Activated CD8-positive, alpha-beta memory T cell treated with anti-CD3 and anti-CD28 coated beads for 24 hours (primary cell): ENCODE measurements around the gene PLAAT3.
"Not testable (repeated sequence)": the region's sequence is repeated elsewhere in the genome, so short reads cannot be mapped to it uniquely, and the experiment has no call there.

Experiments used
- DNase-seq: peaks from one replicate; pipeline ENCODE4 v3.0.0-alpha.2; 2020

Gene PLAAT3

DNA sequence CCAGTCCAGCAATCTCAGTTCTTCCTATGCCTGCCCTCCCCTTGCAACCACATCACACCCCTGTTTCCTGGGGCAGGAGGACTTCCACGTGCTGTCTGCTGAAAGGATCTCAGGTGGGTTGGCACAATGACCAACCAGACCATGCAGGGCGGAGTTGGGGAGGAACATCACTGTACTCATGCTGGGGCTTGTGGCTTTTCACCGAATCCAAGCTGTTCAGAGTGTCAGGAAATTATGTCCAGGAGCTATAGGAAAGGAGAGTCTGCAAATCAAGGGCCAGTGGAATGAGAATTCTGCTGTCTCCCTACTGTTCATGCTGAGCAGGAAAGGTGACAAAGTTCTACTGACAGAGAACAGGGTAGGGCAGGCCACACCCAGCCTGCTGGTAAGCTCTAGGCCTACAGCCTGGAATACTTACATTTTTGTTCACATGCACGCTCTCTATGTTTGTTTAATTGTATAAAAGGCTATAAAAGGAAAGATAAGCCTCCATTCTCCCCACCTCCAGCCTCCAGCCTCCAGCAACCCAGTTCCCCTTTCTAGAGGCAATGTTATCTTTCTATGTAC is 49.4 kb downstream of the PLAAT3 start:
- DNase-seq = no peak

DNA sequence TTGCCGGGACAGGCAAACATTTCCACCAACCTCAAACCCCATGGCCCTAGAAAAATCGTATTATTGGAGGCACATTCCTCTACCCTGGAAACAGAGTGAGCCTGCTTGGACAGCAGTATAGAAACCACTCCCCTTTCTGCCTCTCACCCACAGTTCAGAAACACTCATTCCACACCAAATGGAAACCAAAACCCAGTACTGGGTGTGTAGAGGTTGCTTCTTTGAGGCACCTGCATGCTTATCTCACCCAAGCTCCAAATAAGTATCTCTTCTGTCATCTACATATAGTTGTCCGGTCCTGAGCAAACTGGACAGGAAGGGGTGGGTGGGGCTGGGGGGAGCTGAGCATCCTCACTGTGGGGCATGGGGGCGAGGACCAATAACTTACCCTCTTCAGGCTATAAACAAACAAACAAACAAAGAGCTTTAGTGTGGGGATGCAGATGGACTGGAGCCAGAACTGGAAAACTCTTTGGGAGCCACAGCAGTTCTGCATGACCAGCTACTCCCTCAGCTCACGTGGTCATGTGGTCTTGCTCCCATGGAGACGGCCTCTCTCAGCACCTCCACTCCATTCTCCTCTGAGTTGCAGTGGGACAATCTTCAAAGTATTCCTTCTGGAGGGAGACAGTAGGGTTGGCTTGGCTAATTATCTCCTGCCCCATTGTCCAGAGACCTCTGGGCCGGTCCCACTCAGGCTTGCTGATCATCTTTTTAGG is 50.0 kb downstream of the PLAAT3 start:
- DNase-seq = no peak

DNA sequence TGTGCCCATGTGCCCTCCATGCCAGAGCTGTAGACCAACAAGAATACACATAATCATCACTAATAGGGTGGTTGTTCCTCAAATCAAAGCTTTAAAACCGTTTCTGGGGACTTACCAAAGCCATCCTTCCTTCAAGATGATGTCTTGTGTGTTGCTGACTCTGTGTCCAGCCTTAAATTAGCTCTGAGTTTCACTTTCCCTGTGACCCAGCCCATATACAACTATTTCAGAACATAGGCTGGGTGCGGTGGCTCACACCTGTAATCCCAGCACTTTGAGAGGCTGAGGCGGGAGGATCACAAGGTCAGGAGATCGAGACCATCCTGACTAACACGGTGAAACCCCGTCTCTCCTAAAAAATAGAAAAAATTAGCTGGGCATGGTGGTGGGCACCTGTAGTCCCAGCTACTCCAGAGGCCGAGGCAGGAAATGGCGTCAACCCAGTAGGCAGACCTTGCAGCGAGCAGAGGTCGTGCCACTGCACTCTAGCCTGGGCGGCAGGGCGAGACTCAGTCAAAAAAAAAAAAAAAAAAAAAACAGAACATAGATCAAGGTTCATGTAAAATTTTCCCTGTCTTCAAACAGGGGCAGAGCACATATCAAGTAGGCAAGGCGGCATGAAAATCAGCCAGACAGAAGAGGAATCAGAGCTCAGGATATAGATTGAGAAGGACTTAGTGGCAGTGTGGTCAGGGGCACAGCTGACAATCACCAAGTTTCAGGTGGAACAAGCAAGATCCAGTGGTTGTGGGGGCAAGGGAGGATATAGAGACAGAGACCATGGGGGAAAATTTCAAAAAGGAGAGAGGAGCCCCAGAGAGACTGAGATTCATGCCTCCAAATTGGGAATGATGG is 50.8 kb downstream of the PLAAT3 start, which contains the start of gene PLAAT2:
TSS of gene PLAAT2 (minus strand) at position 179 of the 855 bp plus-strand sequence. CDS start at position 124, 55 bp downstream.
- no peak for DNase-seq

DNA sequence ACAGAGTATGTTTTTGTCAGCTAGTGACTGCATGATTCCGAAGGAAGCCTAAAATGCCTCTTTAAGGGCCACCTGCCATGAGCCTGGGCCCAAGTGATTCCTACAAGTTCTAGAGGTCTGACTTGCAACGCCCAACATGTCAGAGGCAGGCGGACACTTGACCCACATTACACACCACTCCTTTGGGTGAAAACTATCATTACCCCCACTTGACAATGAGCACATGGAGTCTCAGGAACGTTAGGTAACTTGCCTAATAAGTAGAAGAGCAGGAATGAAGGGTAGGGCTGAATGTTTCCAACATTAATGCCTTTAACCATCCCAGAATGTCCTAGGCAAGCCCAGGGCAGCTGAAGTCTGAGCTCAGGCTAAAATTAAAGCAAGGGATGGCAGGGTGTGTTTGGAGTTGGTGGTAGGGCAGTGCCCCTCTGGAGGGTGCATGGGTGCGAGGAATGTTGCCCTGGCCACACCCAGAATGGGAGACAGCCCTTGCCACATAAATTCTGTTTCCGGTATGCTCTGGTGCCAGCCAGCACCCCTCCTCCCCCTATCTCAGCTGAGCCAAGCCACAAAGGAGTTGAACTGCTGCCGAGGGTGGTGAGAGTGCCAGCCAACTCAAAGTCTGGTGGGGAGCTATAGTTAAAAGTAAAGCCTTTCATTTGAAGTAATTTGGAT is 53.6 kb downstream of the PLAAT3 start:
- DNase-seq = no peak

DNA sequence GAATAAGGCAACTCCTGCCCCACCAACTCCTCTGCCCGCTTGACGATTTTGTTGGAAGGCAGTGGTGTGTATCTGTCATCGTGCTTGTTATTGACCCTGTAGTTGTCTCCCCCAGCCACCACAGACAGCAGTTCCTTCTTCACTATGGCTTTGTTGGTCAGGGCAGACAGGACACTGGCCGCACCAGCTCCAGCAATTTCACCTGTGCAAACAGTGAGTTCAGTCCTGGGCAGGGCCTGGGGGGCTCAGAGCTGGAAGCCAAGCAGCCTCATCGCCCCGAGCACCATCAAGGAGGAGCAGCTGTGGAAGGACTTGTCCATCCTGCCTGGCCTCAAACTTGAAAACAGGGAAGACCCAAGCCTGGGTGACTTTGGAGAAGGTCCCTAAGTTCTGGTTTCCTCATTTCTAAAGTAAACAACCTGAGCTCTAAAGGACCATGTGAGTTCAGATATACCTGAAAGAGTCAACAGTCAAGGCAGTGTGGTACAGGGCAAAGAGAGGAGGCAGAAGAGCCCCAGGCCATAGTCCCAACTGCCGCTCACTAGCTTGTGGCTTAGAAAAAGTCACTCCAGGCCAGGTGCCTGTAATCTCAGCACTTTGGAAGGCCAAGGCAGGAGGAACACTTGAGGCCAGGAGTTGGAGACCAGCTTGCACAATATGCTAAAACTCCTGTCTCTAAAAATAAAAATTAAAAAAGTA is 55.6 kb downstream of the PLAAT3 start:
- DNase-seq = no peak

DNA sequence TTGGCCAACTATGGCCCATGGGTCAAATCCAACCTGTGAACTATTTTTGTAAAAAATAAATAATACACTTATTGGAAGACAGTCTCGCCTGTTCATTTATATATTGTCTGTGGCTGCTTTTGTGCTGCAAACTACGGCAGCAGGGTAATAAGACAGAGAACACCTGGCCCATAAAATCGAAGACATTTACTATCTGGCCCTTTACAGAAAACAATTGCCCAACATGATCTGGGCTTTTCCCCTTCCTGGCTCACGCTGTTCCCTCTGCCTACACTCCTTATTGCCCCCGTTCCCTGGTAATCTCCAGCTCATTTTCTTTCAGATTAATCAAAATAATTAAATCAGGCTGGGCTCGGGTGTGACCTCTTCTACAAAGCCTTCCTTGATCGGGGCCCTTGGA is 56.7 kb downstream of the PLAAT3 start:
- DNase-seq = no peak

DNA sequence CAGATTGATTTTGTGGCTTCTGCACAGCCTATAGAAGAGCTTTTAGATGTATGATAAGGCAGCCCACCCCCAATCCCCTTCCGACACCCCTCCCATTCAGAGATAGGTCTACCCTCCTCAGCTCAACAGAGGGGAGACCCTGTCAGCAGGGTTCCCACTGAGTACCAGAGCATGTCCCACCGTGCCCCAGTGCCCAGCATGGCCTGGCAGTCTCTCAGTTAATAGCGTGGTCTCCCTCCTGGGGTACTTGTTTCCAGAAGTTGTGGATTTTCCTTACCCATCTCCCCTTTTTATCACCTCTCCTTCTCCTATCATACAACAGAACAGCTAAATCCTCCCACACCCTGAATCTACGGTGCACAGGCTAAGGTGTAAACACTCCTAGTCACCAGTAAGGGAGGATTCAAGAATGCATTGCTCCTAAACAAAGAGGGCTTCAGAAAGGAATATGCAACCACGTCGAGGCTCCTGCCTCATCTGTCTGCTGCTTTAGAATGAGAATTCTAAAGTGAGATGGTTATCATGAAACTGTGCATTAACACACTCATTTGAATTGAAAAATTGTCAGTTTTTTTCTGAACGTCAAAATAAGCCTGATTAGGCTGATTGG is 57.7 kb downstream of the PLAAT3 start:
- DNase-seq = no peak

DNA sequence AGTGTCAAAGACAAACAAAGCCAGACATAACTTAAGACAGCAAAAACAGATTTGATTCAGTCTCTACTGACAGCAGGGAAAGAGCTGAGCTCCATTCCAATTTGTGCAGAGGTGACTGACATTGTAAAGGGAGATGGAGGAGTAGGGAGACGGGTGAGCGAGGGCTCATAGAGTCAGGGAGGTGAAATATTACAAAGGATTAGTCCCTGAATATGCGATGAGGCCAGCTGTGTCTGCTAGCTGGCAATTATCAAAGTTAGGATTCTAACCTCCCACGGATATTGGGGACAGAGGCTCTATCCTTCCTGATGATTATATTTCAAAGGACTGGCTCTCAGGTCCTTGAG is 59.4 kb downstream of the PLAAT3 start:
- no peak for DNase-seq

DNA sequence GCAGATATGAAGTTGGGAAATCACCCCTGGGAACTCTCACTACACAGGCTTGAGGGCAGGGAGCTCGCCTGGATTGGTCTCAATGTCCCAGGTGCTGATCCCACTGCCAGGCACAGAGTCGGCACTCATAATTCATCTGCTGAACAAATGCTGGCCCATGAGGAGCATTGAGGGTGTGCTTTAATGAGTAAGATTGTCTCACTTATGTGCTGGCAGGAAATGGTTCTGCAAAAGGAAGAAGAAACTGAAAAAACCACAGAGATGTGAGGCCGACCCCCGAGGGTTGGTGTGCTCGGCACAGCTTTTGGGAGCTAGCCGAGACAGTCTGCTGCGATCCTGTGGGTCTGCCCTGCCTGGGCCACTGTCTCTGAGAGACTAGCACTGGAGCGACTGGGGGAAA is 60.5 kb downstream of the PLAAT3 start:
- DNase-seq = peak; percentile 82

DNA sequence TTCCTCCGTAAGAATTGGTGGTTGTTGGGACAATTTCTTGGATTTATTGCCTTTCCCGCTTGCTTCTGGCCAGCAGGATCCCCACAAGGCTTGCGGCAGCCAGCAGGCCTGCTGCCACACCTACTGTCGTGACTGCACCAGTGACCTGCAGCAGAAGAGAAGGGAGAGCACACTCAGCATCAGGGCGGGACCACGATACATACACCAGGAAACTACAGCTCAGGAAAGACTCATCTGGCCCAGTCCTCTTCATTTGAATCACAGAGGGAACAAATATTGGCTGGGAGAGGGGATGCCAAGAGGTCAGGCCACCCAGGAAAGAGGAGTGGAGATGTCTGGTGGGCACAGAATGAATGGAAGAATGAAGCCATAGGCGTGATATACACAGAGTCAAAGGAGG is 61.3 kb downstream of the PLAAT3 start:
- peak; percentile 58 for DNase-seq

DNA sequence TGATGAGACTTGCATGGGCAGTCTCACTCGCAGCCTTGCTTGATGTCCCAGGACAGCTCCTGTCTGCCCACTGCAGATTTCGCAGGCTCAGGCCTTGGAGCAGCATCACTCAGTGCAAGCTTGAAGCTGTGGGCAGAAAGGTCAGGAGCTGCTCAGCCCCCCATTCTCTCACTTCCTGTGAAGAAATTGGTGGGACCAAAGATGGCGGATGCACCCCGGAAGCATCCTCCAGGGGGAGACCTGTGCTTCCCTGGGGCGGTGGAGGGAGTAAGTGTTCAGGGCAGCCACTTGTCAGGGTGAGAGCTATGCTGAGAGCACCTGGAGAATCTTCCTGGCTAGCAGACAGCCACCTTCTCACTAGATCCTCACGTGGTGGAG is 62.4 kb downstream of the PLAAT3 start:
- DNase-seq = no peak

DNA sequence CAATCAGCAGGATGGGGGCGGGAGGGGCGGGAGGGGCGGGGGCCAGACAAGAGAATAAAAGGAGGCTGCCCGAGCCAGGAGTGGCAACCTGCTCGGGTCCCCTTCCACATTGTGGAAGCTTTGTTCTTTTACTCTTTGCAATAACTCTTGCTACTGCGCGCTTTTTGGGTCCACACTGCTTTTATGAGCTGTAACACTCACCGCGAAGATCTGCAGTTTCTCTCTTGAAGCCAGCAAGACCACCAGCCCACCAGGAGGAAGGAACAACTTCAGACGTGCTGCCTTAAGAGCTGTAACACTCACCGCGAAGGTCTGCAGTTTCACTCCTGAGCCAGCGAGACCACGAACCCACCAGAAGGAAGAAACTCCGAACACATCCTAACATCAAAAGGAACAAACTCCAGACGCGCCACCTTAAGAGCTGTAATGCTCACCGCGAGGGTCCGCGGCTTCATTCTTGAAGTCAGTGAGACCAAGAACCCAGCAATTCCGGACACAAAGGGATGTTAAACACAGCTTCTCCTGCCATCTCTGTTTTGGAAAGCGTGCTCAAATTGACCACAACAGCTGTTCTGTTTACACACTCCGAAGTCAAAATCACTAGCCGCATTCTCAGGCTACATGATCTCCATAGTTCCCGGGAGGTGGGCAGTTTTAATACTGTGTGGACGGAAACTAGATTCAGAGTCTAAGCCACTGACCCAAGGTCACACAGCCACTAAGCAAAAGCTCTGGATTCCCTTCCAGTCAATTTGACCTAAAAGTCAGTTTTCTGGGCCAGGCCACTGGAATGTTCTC is 62.9 kb downstream of the PLAAT3 start:
- DNase-seq = peak; percentile 80

DNA sequence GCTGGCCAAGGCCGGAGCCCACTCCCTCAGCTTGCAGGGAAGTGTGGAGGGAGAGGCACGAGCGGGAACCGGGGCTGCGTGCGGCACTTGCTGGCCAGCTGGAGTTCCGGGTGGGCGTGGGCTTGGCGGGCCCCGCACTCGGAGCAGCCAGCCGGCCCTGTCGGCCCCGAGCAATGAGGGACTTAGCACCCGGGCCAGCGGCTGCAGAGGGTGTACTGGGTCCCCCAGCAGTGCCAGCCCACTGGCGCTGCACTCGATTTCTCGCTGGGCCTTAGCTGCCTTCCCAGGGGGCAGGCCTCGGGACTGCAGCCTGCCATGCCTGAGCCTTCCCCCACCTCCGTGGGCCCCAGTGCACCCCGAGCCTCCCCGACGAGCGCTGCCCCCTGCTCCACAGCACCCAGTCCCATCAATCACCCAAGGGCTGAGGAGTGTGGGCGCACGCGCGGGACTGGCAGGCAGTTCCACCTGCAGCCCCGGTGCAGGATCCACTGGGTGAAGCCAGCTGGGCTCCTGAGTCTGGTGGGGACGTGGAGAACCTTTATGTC is 64.0 kb downstream of the PLAAT3 start:
- DNase-seq = peak; percentile 54

DNA sequence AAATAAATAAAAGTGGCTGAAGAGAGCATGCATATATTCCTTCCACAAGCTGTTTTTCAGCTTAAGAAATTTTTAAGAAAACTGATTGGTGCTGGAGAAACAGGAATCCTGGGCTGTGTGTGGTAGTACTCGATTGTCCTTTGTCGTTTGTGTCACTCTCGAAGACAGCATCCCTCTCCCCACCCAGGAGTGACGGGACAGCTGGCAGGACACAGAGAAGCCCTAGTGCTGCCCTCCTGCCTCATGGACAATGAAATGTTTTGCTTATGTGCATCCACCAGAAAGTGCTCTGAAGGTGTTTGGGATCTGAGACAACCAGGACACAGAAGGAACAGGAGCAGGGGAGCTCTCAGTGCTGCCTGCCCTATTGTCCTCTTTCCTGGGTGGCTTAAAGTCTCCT is 64.8 kb downstream of the PLAAT3 start:
- no peak for DNase-seq

DNA sequence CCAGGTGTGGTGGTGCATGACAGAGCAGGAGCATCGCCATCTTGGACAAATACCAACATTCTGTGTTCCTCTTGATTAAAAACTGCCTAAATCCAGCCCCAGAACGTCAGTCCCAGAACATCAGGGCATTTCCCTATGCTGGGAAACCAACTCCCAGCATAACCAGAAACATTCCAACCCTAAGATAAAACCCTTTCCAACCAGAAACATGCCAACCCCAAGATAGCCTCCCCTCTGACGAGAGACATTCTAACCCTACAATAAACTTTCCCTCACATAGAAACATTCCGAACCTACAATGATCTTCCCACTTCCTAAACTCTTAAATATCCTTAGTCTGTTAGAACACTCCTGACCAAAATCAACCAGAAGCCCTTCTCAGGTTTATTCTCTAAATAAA is 66.1 kb downstream of the PLAAT3 start:
- no peak for DNase-seq

DNA sequence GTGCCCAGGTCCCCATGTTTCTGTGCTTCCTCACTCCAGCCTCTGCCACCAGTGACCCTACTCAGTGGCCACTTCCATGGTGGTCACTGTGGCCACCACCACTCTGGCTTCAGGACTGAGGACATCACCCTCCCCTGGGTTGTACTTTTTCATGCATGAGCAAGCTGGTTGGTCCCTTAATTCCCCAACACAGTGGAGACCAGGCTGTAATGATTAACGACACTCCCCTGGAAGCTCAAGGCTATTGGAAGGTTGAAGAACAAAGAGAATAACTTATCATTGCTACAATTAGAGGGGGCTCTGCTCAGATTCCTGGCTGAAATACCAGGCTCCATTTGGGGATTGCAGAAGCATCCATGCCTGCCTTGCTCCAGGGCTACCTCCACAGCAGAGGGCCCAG is 67.2 kb downstream of the PLAAT3 start:
- no peak for DNase-seq

DNA sequence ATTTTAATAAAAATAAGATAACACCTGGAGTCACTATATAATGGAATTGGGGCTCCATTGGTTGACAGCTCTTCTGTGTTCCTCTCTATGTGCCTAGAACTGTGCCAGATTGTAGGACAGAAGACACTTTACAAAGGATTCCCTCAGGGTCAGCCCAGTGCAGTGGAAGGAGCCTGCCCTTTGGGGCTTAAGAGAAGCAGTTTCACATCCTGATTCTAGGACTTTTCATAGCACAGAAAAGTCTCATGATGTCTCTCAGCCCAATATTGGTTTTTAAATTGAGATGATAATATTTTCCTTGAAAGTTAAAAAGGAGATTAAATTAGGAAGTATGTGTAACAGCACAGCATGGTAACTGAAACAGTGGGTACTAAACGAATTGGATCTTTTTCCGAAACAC is 70.5 kb downstream of the PLAAT3 start:
- no peak for DNase-seq

DNA sequence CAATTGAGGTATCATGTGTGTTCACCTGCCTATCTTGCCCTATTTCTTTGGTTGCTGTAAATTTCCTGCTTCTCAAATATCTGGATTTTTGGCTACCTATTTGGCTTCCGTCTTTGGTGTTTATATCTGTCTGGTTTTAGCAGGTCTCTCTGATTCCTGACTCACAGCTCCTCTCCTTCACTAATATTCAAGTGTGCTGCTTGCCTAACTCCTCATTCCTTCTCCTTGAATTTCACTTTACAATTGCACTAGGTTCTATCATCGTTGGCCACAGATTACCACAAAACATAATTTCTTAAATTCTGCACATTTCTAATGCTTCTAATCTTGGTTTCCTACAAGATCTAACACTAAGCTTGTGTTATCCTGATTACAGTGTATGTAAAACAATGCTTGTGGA is 71.7 kb downstream of the PLAAT3 start:
- not testable (repeated sequence) for DNase-seq

DNA sequence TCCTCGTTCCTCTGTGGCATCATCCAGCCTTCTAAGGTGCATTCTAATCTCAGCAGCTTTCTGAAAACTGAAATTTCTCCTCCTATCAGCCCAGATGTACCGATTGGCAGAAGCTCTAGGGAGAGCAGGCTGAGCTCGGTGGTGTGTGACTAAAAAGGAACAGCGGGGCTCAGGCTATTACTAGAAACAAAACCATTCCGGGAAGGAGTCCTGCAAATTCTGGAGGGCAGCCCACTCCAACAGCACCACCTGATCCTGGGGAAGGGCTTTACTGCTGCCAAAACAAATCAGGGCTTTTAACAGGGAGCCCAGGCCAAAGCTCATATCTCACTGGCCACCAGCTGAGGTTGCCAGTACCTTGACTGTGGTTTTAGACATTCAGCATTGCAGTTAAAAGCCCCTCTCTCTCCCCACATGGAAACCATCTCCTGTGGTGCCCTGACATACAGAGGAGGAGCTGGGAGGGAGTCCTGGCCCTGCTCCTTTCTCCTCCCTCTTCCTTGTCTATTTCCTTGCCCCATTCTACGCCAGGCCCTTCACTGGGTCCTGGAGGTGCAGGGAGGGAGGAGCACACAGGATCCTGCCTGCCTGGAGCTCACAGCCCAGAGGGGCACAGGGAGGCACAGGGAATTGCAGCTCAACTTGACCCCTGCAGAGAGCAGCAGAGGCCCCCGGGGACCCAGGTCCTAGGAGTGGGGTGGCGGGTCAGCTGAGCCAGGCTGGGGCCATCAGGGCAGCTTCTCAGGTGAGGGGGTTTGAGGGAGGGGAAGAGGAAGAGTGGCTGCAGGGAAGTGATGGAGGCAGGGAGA is 76.7 kb downstream of the PLAAT3 start:
- no peak for DNase-seq

DNA sequence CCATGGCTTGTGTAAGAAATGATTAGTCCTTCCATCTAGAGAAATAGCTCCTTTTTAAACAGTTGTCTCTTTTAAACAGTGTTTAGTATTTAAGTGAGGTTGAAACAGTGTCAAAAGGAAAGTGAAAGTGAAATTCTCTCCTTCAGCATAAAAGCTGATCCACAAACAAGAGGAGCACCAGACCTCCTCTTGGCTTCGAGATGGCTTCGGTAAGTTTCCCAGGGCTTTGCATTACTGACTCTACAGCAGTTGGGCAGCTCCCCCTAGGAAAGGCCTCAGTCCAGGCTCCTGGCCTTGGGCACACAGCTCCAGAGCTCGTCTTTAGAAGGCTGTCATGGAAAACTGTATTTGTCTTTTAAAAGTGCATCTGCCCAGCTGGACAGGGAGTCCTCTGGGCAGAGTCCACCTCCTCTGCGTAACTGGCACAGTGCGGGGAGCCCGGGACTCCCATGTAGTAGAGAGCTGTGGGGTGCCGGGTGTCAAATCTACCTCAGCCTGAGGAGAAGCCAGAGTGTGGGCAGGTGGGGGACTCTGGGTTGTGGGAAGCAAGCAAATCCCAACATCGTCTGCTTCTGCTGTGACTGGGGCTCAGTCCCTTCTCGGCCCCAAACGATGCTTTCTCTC is 77.5 kb downstream of the PLAAT3 start, which contains the start of gene PLAAT4:
TSS of gene PLAAT4 (plus strand) at position 140 of the 624 bp plus-strand sequence. CDS start at position 201, 61 bp downstream.
- DNase-seq = peak; percentile 76
